GM13977 (cell line): ENCODE measurements around the gene PGS1.

Source experiments
- DNase-seq: peaks from one replicate; pipeline ENCODE4 v3.0.0; 2012; ENCODE audit warnings: low spot score
- CTCF ChIP-seq: IDR thresholded peaks from 2 replicates; pipeline ENCODE4 v1.5.1; 2012; ENCODE audit warnings: mild to moderate bottlenecking, control low read depth; ENCODE audit not compliant: insufficient read depth; ENCODE audit errors: extremely low read depth, missing control alignments
- in situ Hi-C: fragments of 300-500 bp; cut with MboI; formaldehyde crosslinking; loops from one replicate; pipeline ENCODE4 v1.12.0; 2022; ENCODE audit warnings: low sequenced_read_pairs, low pct_unique_long_range_greater_than_20kb, mixed read lengths, inconsistent platforms; ENCODE audit not compliant: unreplicated experiment

Gene PGS1

GRCh38 chr17:78394209-78394608, 15.8 kb downstream of the PGS1 start:
- TF ChIP-seq CTCF: no peak
- in situ Hi-C loops: no loop called here
- no peak for DNase-seq

GRCh38 chr17:78395155-78395554, 16.7 kb downstream of the PGS1 start:
- in situ Hi-C loops: no loop called here

GRCh38 chr17:78396441-78397337, 18.2 kb downstream of the PGS1 start:
- no peak for TF ChIP-seq CTCF
- in situ Hi-C loops: no loop called here
- DNase-seq: no peak

More at GRCh38 chr17:78395155-78395554, 16.7 kb downstream of the PGS1 start:
- TF ChIP-seq CTCF: no peak
- DNase-seq: no peak

- in situ Hi-C loops: no loop called here
- TF ChIP-seq CTCF: no peak
- DNase-seq: no peak
Measured at GRCh38 chr17:78397681-78398101, 19.2 kb downstream of the PGS1 start.

GRCh38 chr17:78398390-78398789, 19.9 kb downstream of the PGS1 start:
- DNase-seq: no peak
- TF ChIP-seq CTCF: no peak
- in situ Hi-C loops: no loop called here

GRCh38 chr17:78399028-78399692, 20.7 kb downstream of the PGS1 start:
- in situ Hi-C loops: no loop called here
- no peak for DNase-seq
- no peak for TF ChIP-seq CTCF
